Skeletal muscle satellite cell (primary cell): ENCODE data around the gene SLC6A3. TPM values are rescaled to one million over a fixed set of nuclear protein-coding genes. Genes with fewer than 3 reads are reported as not detected.

Experiments
- H3K27me3 ChIP-seq: 2 replicates; pipeline ENCODE4 v1.7.0; 2013; ENCODE audit warnings: low read length; ENCODE audit not compliant: control insufficient read depth, insufficient read depth
- H3K36me3 ChIP-seq: 2 replicates; pipeline ENCODE4 v1.7.0; 2013; ENCODE audit warnings: mild to moderate bottlenecking, control low read depth, low read length; ENCODE audit not compliant: insufficient read depth
- H3K4me1 ChIP-seq: 2 replicates; pipeline ENCODE4 v1.7.0; 2013; ENCODE audit warnings: low read length; ENCODE audit not compliant: control insufficient read depth, insufficient read depth
- H3K4me2 ChIP-seq: 2 replicates; pipeline ENCODE4 v1.7.0; 2013; ENCODE audit warnings: mild to moderate bottlenecking, low read length
- H3K4me3 ChIP-seq: 2 replicates; pipeline ENCODE4 v1.7.0; 2013; ENCODE audit warnings: low read length
- H3K9ac ChIP-seq: 2 replicates; pipeline ENCODE4 v1.7.0; 2013; ENCODE audit warnings: mild to moderate bottlenecking, low read depth, low read length, moderate library complexity
- H3K9me3 ChIP-seq: replicated peaks from 2 replicates; pipeline ENCODE4 v1.7.0; 2013; ENCODE audit warnings: mild to moderate bottlenecking, control low read depth, low read length
- total RNA-seq: library from RNA; depleted of rRNA; stranded (reverse); fragments of >200 nt; gene quantifications from 2 replicates; pipeline ENCODE4 v1.2.3, GENCODE V29; 2012; rRNA removed

SLC6A3 gene
- not detected in 2 replicates for total RNA-seq

GRCh38 chr5:1445313-1445688 is at the start of gene SLC6A3:
Gene SLC6A3, minus strand, starts transcription at chr5:1445440. Its CDS starts 2,243 bp downstream, at chr5:1443197.
- H3K9ac ChIP-seq, result no peak within 1 kb of the TSS
- H3K9me3 ChIP-seq, result no peaks in the 10 kb centered on the region
- no peaks in the 10 kb centered on the region for H3K4me1 ChIP-seq
- H3K4me3 ChIP-seq, result no peak within 1 kb of the TSS
- no peaks in the 10 kb centered on the region for H3K36me3 ChIP-seq
- peaks cover 86% of the 10 kb centered on the region for H3K27me3 ChIP-seq
- H3K4me2 ChIP-seq, result no peak within 1 kb of the TSS

- H3K4me1 ChIP-seq, result peaks cover 9% of the 10 kb centered on the region
- no peak overlapping the region for H3K9ac ChIP-seq
- H3K4me3 ChIP-seq, result no peak overlapping the region
Measured at GRCh38 chr5:1493941-1494340, 48.7 kb upstream of the SLC6A3 start.

GRCh38 chr5:1493413-1493812 is 48.2 kb upstream of the SLC6A3 start:
- Histone ChIP-seq H3K4me1 (peaks cover 13% of the 10 kb centered on the region), H3K9ac (no peak overlapping the region), H3K9me3 (no peaks in the 10 kb centered on the region), H3K36me3 (peaks cover 54% of the 10 kb centered on the region), H3K4me2 (no peak overlapping the region), H3K4me3 (no peak overlapping the region), H3K27me3 (no peaks in the 10 kb centered on the region)

More at GRCh38 chr5:1493941-1494340, 48.7 kb upstream of the SLC6A3 start:
- Histone ChIP-seq H3K9me3 (no peaks in the 10 kb centered on the region), H3K36me3 (peaks cover 57% of the 10 kb centered on the region), H3K27me3 (no peaks in the 10 kb centered on the region), H3K4me2 (no peak overlapping the region)

DNA sequence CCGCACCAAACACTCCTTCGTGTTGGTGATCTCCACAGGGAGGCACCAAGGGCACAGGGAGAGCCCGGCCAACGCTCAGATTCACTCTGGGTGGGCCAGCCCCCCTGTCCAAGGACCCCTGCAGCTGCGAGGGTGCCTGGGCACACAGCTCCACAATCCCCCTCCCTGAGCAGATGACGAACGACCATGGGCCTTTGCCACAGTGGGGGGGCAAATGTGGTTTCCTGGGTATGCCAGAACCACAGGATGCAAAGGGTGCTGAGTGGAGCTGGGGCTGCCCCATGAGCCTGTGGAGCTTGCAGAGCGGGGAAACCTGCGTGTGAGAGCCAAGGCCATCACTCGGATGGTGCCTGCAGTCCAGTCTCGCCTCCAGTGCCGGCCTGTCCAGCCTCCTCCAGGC is 47.5 kb upstream of the SLC6A3 start:
- Histone ChIP-seq H3K36me3 (peaks cover 60% of the 10 kb centered on the region), H3K27me3 (no peaks in the 10 kb centered on the region), H3K4me3 (no peak overlapping the region), H3K4me1 (peaks cover 13% of the 10 kb centered on the region), H3K9me3 (no peaks in the 10 kb centered on the region), H3K4me2 (no peak overlapping the region), H3K9ac (no peak overlapping the region)

GRCh38 chr5:1490376-1490775 is 45.1 kb upstream of the SLC6A3 start:
- peaks cover 13% of the 10 kb centered on the region for H3K4me1 ChIP-seq
- H3K9me3 ChIP-seq, result no peaks in the 10 kb centered on the region
- H3K9ac ChIP-seq, result no peak overlapping the region
- H3K4me2 ChIP-seq, result no peak overlapping the region
- no peaks in the 10 kb centered on the region for H3K27me3 ChIP-seq
- peaks cover 75% of the 10 kb centered on the region for H3K36me3 ChIP-seq
- H3K4me3 ChIP-seq, result no peak overlapping the region

- no peaks in the 10 kb centered on the region for H3K27me3 ChIP-seq
- peaks cover 13% of the 10 kb centered on the region for H3K4me1 ChIP-seq
- H3K9ac ChIP-seq, result no peak overlapping the region
- peaks cover 75% of the 10 kb centered on the region for H3K36me3 ChIP-seq
- no peak overlapping the region for H3K4me3 ChIP-seq
- peak overlapping the region; percentile 28 for H3K4me2 ChIP-seq
- H3K9me3 ChIP-seq, result no peaks in the 10 kb centered on the region
Measured at GRCh38 chr5:1489754-1490153, 44.5 kb upstream of the SLC6A3 start.

GRCh38 chr5:1488882-1489680 is 43.8 kb upstream of the SLC6A3 start:
- H3K9me3 ChIP-seq, result no peaks in the 10 kb centered on the region
- H3K4me2 ChIP-seq, result peak overlapping the region; percentile 28
- H3K27me3 ChIP-seq, result no peaks in the 10 kb centered on the region
- no peak overlapping the region for H3K9ac ChIP-seq
- peaks cover 13% of the 10 kb centered on the region for H3K4me1 ChIP-seq
- peaks cover 69% of the 10 kb centered on the region for H3K36me3 ChIP-seq
- no peak overlapping the region for H3K4me3 ChIP-seq

DNA sequence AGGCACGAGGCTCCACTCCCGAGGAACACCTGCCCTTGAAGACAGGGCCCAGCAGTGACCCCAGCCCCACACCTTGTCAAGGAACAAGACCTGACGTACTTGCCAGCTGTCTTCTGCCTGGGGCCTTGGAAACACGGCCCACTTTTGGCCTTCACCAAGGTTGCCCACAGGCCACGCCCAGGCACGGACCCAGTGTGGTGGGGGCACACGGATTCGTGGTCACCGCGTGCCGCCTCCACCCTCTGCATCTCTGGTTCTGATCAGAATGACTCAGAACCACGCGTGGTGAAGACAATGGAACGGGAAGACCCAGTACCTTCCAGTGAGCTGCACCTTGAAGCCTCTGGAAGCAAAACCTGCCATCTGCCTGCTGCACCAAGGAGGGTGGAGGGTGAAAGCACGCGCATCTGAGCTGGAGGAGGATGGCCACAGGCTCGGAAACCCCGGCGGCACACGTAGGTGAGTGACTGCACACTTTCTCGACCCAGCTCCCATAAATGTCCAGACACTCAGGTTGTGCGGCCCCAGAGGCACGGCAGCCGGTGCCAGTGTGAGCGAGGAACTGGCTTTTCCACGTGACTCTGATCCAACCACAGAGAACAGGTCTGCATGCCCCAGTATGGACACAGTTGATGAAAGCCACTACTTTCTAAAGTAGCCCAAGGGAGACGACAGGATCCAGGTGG is 42.0 kb upstream of the SLC6A3 start:
- Histone ChIP-seq H3K4me3 (no peak overlapping the region), H3K4me2 (no peak overlapping the region), H3K36me3 (peaks cover 56% of the 10 kb centered on the region), H3K9ac (no peak overlapping the region), H3K4me1 (peaks cover 13% of the 10 kb centered on the region), H3K9me3 (no peaks in the 10 kb centered on the region), H3K27me3 (no peaks in the 10 kb centered on the region)

DNA sequence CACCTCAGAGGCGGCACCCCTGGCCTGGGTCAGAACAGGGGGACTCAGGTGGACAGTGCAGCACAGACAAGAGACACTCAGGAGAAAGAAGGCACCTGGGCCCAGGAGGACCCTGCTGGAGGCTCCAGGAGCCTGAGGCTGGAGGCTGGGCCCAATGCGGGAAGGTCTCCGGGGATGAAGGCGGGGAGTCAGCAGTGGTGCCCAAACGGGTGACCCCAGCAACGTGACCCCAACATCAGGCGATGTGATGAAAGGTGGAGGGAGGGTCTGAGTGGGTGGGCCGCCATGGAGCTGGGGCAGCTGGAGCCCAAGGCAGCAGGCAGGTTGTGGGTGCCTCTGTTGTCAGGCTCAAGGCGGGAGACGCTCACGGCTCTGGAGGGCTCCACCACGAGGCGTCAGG is 41.0 kb upstream of the SLC6A3 start:
- H3K36me3 ChIP-seq, result peaks cover 52% of the 10 kb centered on the region
- no peak overlapping the region for H3K9ac ChIP-seq

DNA sequence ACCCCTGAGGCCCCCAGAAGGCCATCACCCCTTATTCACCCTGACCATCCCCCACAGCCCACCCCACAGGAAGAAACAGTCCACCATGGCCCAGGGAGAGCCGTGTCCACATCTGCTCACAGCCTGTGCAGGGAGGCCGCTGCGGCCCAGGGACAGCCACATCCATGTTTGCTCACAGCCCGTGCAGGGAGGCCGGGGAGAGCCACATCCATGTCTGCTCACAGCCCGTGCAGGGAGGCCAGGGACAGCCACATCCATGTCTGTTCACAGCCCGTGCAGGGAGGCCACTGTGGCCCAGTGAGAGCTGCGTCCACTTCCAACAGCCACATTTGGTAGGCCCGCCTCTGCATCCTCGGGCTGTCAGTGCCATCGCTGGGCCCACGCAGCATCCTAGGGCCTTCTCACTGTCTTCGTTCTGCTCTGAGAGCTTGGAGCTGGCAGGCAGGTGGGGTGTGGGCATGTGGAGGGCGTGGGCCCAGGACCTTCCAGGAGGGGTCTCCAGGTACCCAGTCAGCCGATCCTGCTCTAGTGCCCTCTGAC is 40.4 kb upstream of the SLC6A3 start:
- Histone ChIP-seq H3K9ac (no peak overlapping the region), H3K36me3 (peaks cover 45% of the 10 kb centered on the region), H3K4me1 (peaks cover 13% of the 10 kb centered on the region), H3K4me3 (no peak overlapping the region), H3K9me3 (no peaks in the 10 kb centered on the region), H3K27me3 (no peaks in the 10 kb centered on the region), H3K4me2 (no peak overlapping the region)

More for the DNA sequence above, 41.0 kb upstream of the SLC6A3 start:
- H3K4me1 ChIP-seq, result peaks cover 13% of the 10 kb centered on the region
- no peak overlapping the region for H3K4me3 ChIP-seq
- no peaks in the 10 kb centered on the region for H3K9me3 ChIP-seq
- H3K27me3 ChIP-seq, result no peaks in the 10 kb centered on the region
- no peak overlapping the region for H3K4me2 ChIP-seq

GRCh38 chr5:1484730-1485578 is 39.7 kb upstream of the SLC6A3 start:
- no peaks in the 10 kb centered on the region for H3K27me3 ChIP-seq
- no peak overlapping the region for H3K9ac ChIP-seq
- H3K9me3 ChIP-seq, result no peaks in the 10 kb centered on the region
- no peak overlapping the region for H3K4me3 ChIP-seq
- H3K4me2 ChIP-seq, result no peak overlapping the region
- H3K4me1 ChIP-seq, result peaks cover 13% of the 10 kb centered on the region
- peaks cover 39% of the 10 kb centered on the region for H3K36me3 ChIP-seq
